Gastrocnemius medialis (tissue), 4 donors: ENCODE measurements around the gene RNF31.

Experiments used
- CTCF ChIP-seq, 5 experiments: fragments of 450-650 bp in 3 of 5; fragments of 200-600 bp in 2 of 5; sonication (generic) in 2 of 5; IDR thresholded peaks in 4 of 5; conservative IDR thresholded peaks in 1 of 5; 1 replicate in 4 of 5; 2 replicates in 1 of 5; pipeline ENCODE4 v1.5.1; 2016 to 2019; ENCODE audit warnings: antibody characterized with exemption in 5 of 5, mild to moderate bottlenecking in 3 of 5, moderate library complexity in 3 of 5
- POLR2A ChIP-seq, 2 donors: fragments of 450-650 bp; IDR thresholded peaks; one replicate each; pipeline ENCODE4 v1.6.1; 2017; ENCODE audit warnings: antibody characterized with exemption in 2 of 2, mild to moderate bottlenecking in 2 of 2, moderate library complexity in 2 of 2

DNA sequence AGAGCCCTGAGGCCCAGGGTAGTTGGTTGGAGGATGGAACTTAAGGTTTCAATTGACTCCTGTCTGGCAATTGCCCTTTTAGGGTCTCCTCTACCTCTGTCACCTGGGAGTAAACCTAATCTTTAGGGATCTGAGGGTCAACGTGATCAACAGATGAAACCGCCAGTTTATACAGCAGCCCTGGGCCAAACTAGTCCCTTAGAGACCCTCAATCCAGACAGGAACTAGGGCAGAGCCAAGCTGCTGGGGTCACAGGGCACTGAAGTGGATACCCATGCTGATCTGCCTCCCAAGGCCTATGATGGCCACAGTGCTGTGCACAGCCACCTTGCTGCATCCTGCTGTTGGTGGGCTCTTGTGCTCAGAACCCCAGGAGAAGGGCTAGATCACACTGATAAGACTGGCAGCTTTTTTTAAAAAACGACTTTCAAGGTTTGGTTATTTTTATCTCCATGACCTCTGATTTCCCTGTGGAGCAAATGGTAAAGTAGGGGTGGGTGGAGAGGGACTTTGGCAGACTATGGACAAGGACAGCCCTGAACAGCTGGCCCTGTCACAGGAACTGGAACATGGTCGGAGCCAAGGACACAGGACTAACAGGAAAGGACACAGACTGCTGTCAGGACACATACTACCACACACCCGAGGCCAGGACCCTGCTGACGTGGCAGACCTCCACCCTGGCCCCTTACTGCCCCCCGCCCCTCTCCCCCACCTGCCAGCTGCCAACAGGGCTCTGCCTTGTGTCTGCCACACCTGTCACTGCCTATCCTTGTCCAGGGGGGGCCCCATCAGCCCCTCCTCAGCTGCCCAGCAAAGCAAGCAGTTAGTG lies 16.4 kb upstream of the RNF31 start:
- TF ChIP-seq CTCF (IDR thresholded peaks at IDR 0.05 in 4 of 5, conservative IDR thresholded peaks at IDR 0.05 in 1 of 5) = no peak
- TF ChIP-seq POLR2A (IDR thresholded peaks at IDR 0.05) = peak in 1 of 2 donors; percentile 40
